Measurements from ENCODE around the gene B4GALT6. TPM values are rescaled to one million over a fixed set of nuclear protein-coding genes. Genes with fewer than 3 reads are reported as not detected.

The B4GALT6 gene
- polyA plus RNA-seq, 1 donor from 2014 or later = 19.4 TPM

- Histone ChIP-seq H3K27me3 (ENCODE audit: insufficient read depth, low read depth, low read length) (no peaks in the 10 kb centered on the region), H3K4me2 (ENCODE audit: low read length) (no peak overlapping the region), H3K9me3 (ENCODE audit: low read length) (no peaks in the 10 kb centered on the region), H3K9me2 (ENCODE audit: insufficient read depth, low read length) (no peaks in the 10 kb centered on the region), H3K9ac (ENCODE audit: low read length) (no peak overlapping the region), H3K36me3 (ENCODE audit: insufficient read depth, low read length) (no peaks in the 10 kb centered on the region), H3F3A (ENCODE audit: insufficient read depth, low read length, poor library complexity, severe bottlenecking) (no peaks in the 10 kb centered on the region), H4K20me1 (ENCODE audit: insufficient read depth) (no peaks in the 10 kb centered on the region), H3K79me2 (replicated peaks; ENCODE audit: insufficient read depth, low read length) (no peaks in the 10 kb centered on the region), H3K27ac (ENCODE audit: low read length) (peak overlapping the region; percentile 9), H3K4me3 (ENCODE audit: low read length) (no peak overlapping the region), H2AFZ (ENCODE audit: low read depth, low read length) (no peak overlapping the region)
- TF ChIP-seq TAF1 (IDR thresholded peaks at IDR 0.05; ENCODE audit: low read depth) (no peak), REST (IDR thresholded peaks at IDR 0.05; ENCODE audit: borderline replicate concordance) (no peak), MXI1 (conservative IDR thresholded peaks at IDR 0.05; ENCODE audit: poor library complexity, severe bottlenecking) (no peak), EZH2 (IDR thresholded peaks at IDR 0.05; ENCODE audit: borderline replicate concordance, insufficient read depth, low read length, poor library complexity, severe bottlenecking) (no peak), SMC3 (conservative IDR thresholded peaks at IDR 0.05; ENCODE audit: poor library complexity) (no peak), EP300 (conservative IDR thresholded peaks at IDR 0.05; ENCODE audit: poor library complexity, severe bottlenecking) (no peak), RAD21 (conservative IDR thresholded peaks at IDR 0.05) (no peak), POLR2AphosphoS5 (IDR thresholded peaks at IDR 0.05) (no peak)
- TF ChIP-seq, protein P1, sequence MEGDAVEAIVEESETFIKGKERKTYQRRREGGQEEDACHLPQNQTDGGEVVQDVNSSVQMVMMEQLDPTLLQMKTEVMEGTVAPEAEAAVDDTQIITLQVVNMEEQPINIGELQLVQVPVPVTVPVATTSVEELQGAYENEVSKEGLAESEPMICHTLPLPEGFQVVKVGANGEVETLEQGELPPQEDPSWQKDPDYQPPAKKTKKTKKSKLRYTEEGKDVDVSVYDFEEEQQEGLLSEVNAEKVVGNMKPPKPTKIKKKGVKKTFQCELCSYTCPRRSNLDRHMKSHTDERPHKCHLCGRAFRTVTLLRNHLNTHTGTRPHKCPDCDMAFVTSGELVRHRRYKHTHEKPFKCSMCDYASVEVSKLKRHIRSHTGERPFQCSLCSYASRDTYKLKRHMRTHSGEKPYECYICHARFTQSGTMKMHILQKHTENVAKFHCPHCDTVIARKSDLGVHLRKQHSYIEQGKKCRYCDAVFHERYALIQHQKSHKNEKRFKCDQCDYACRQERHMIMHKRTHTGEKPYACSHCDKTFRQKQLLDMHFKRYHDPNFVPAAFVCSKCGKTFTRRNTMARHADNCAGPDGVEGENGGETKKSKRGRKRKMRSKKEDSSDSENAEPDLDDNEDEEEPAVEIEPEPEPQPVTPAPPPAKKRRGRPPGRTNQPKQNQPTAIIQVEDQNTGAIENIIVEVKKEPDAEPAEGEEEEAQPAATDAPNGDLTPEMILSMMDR (IDR thresholded peaks at IDR 0.05; ENCODE audit: poor library complexity, severe bottlenecking) = no peak
These were observed 91.7 kb downstream of the B4GALT6 start for GRCh38 chr18:31592506-31593157.

DNA sequence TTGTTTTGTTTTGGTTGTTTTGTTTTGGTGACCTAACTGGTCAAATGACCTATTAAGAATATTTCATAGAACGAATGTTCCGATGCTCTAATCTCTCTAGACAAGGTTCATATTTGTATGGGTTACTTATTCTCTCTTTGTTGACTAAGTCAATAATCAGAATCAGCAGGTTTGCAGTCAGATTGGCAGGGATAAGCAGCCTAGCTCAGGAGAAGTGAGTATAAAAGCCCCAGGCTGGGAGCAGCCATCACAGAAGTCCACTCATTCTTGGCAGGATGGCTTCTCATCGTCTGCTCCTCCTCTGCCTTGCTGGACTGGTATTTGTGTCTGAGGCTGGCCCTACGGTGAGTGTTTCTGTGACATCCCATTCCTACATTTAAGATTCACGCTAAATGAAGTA lies 92.8 kb downstream of the B4GALT6 start, which contains the start of gene TTR:
TTR (plus strand) TSS at position 250 of the 400 bp plus-strand sequence; CDS start at position 276, 26 bp downstream.
- TF ChIP-seq EZH2 (IDR thresholded peaks at IDR 0.05; ENCODE audit: borderline replicate concordance, insufficient read depth, low read length, poor library complexity, severe bottlenecking) (no peak), SMC3 (conservative IDR thresholded peaks at IDR 0.05; ENCODE audit: poor library complexity) (no peak), RAD21 (conservative IDR thresholded peaks at IDR 0.05) (no peak), POLR2AphosphoS5 (IDR thresholded peaks at IDR 0.05) (no peak), MXI1 (conservative IDR thresholded peaks at IDR 0.05; ENCODE audit: poor library complexity, severe bottlenecking) (no peak), REST (IDR thresholded peaks at IDR 0.05; ENCODE audit: borderline replicate concordance) (no peak), TAF1 (IDR thresholded peaks at IDR 0.05; ENCODE audit: low read depth) (no peak), EP300 (conservative IDR thresholded peaks at IDR 0.05; ENCODE audit: poor library complexity, severe bottlenecking) (no peak)
- TF ChIP-seq, protein P1 (IDR thresholded peaks at IDR 0.05; ENCODE audit: poor library complexity, severe bottlenecking) = no peak
- H4K20me1 ChIP-seq (ENCODE audit: insufficient read depth) = no peaks in the 10 kb centered on the region
- H3K9ac ChIP-seq (ENCODE audit: low read length) = no peak within 1 kb of the TSS
- no peak within 1 kb of the TSS for H3K4me2 ChIP-seq (ENCODE audit: low read length)
- no peak within 1 kb of the TSS for H3K4me3 ChIP-seq (ENCODE audit: low read length)
- H3K79me2 ChIP-seq (replicated peaks; ENCODE audit: insufficient read depth, low read length) = no peaks in the 10 kb centered on the region
- no peaks in the 10 kb centered on the region for H3K9me3 ChIP-seq (ENCODE audit: low read length)
- H3K36me3 ChIP-seq (ENCODE audit: insufficient read depth, low read length) = no peaks in the 10 kb centered on the region
- H2AFZ ChIP-seq (ENCODE audit: low read depth, low read length) = no peak within 1 kb of the TSS
- H3K9me2 ChIP-seq (ENCODE audit: insufficient read depth, low read length) = no peaks in the 10 kb centered on the region
- no peaks in the 10 kb centered on the region for H3K27me3 ChIP-seq (ENCODE audit: insufficient read depth, low read depth, low read length)
- H3F3A ChIP-seq (ENCODE audit: insufficient read depth, low read length, poor library complexity, severe bottlenecking) = no peaks in the 10 kb centered on the region
- peak within 1 kb of the TSS; percentile 9 for H3K27ac ChIP-seq (ENCODE audit: low read length)
